RWPE2 (cell line): ENCODE measurements around the gene CHRM4.

ENCODE experiments used
- ATAC-seq: fragments of 200-7000 bp; cut with Tn5 transposase; 3 replicates; pipeline ENCODE4 v1.9.1; 2021; ENCODE audit warnings: low read depth
- DNase-seq: peaks from one replicate; pipeline ENCODE4 v3.0.0-alpha.2; 2020; ENCODE audit warnings: low spot score
- H3K27ac ChIP-seq: fragments of 450-650 bp; 2 replicates; pipeline ENCODE4 v1.5.1; 2017; ENCODE audit warnings: mild to moderate bottlenecking; ENCODE audit not compliant: poor library complexity, severe bottlenecking
- H3K27me3 ChIP-seq: fragments of 250-450 bp; sonication (Bioruptor Pico); 2 replicates; pipeline ENCODE4 v1.5.1; 2021; ENCODE audit warnings: mild to moderate bottlenecking, moderate library complexity; ENCODE audit not compliant: insufficient read depth, poor library complexity, severe bottlenecking
- H3K36me3 ChIP-seq: fragments of 250-450 bp; sonication (Bioruptor Pico); 2 replicates; pipeline ENCODE4 v1.5.1; 2020; ENCODE audit warnings: low read depth, mild to moderate bottlenecking, moderate library complexity
- H3K4me1 ChIP-seq: fragments of 250-450 bp; sonication (Bioruptor Pico); 2 replicates; pipeline ENCODE4 v1.5.1; 2021; ENCODE audit warnings: mild to moderate bottlenecking, moderate library complexity; ENCODE audit not compliant: insufficient read depth, poor library complexity, severe bottlenecking
- H3K4me3 ChIP-seq: fragments of 250-450 bp; sonication (Bioruptor Pico); 2 replicates; pipeline ENCODE4 v1.5.1; 2021; ENCODE audit warnings: mild to moderate bottlenecking, moderate library complexity; ENCODE audit not compliant: severe bottlenecking
- H3K9me3 ChIP-seq: fragments of 250-450 bp; sonication (Bioruptor Pico); 2 replicates; pipeline ENCODE4 v1.5.1; 2021; ENCODE audit warnings: mild to moderate bottlenecking, moderate library complexity; ENCODE audit not compliant: severe bottlenecking
- CTCF ChIP-seq: fragments of 450-650 bp; IDR thresholded peaks from one replicate; pipeline ENCODE4 v1.5.1; 2017; ENCODE audit warnings: mild to moderate bottlenecking, moderate library complexity; ENCODE audit not compliant: poor library complexity, severe bottlenecking

The CHRM4 gene

GRCh38 chr11:46388619-46389449 lies 2.7 kb downstream of the CHRM4 start:
- Histone ChIP-seq H3K27ac (no peak overlapping the region), H3K9me3 (no peaks in the 10 kb centered on the region), H3K36me3 (no peaks in the 10 kb centered on the region), H3K4me1 (no peaks in the 10 kb centered on the region), H3K4me3 (no peak overlapping the region), H3K27me3 (peaks cover 35% of the 10 kb centered on the region)
- no peak for TF ChIP-seq CTCF
- ATAC-seq (peak; percentile 1; the same call in 1 of the 3 replicates), DNase-seq (no peak)

- Histone ChIP-seq H3K4me1 (no peaks in the 10 kb centered on the region), H3K4me3 (no peak overlapping the region), H3K9me3 (no peaks in the 10 kb centered on the region), H3K36me3 (0 out of 2 replicates have a peak, but pooled peaks cover 5% of the 10 kb centered on the region), H3K27me3 (peaks cover 35% of the 10 kb centered on the region), H3K27ac (no peak overlapping the region)
- ATAC-seq (no peak), DNase-seq (no peak)
- no peak for TF ChIP-seq CTCF
These were observed 3.5 kb downstream of the CHRM4 start for GRCh38 chr11:46387919-46388618.

GRCh38 chr11:46387456-46387855 lies 4.1 kb downstream of the CHRM4 start:
- DNase-seq (no peak), ATAC-seq (no peak)
- no peak for TF ChIP-seq CTCF
- H3K36me3 ChIP-seq, result 0 out of 2 replicates have a peak, but pooled peaks cover 7% of the 10 kb centered on the region
- H3K4me1 ChIP-seq, result no peaks in the 10 kb centered on the region
- no peak overlapping the region for H3K27ac ChIP-seq
- H3K9me3 ChIP-seq, result no peaks in the 10 kb centered on the region
- no peak overlapping the region for H3K4me3 ChIP-seq
- peaks cover 35% of the 10 kb centered on the region for H3K27me3 ChIP-seq

- no peak overlapping the region for H3K4me3 ChIP-seq
- H3K36me3 ChIP-seq, result 0 out of 2 replicates have a peak, but pooled peaks cover 7% of the 10 kb centered on the region
- H3K27ac ChIP-seq, result no peak overlapping the region
- peaks cover 32% of the 10 kb centered on the region for H3K27me3 ChIP-seq
- DNase-seq, result no peak
- ATAC-seq, result no peak
- H3K4me1 ChIP-seq, result no peaks in the 10 kb centered on the region
- no peak for TF ChIP-seq CTCF
- no peaks in the 10 kb centered on the region for H3K9me3 ChIP-seq
These were observed 4.9 kb downstream of the CHRM4 start for GRCh38 chr11:46386674-46387073.
